Liver (tissue), 9 donors: Measurements from ENCODE around the gene KIF1A. TPM values are rescaled to one million over a fixed set of nuclear protein-coding genes. Genes with fewer than 3 reads are reported as not detected.

Experiments used
- DNase-seq: peaks from one replicate; pipeline ENCODE4 v3.0.0-alpha.2; 2017; ENCODE audit warnings: low spot score
- H3K27ac ChIP-seq, 2 donors: one replicate each; pipeline ENCODE4 v1.7.0; 2013; ENCODE audit warnings: inconsistent platforms in 2 of 2, low read length in 2 of 2, control low read depth in 1 of 2, low read depth in 1 of 2, mild to moderate bottlenecking in 1 of 2
- H3K27me3 ChIP-seq, 4 donors: one replicate each; pipeline versions ENCODE4 v1.6.1 to v1.7.0; 2013; ENCODE audit warnings: low read length in 3 of 4, inconsistent platforms in 1 of 4, mild to moderate bottlenecking in 1 of 4, moderate library complexity in 1 of 4; ENCODE audit not compliant: control insufficient read depth in 4 of 4, insufficient read depth in 4 of 4
- H3K36me3 ChIP-seq, 4 donors: one replicate each; pipeline versions ENCODE4 v1.6.1 to v1.7.0; 2013; ENCODE audit warnings: low read length in 3 of 4, mild to moderate bottlenecking in 3 of 4, low read depth in 1 of 4, moderate library complexity in 1 of 4; ENCODE audit not compliant: control insufficient read depth in 4 of 4, insufficient read depth in 3 of 4
- H3K4me1 ChIP-seq, 4 donors: one replicate each; pipeline versions ENCODE4 v1.6.1 to v1.7.0; 2013; ENCODE audit warnings: low read length in 3 of 4, mild to moderate bottlenecking in 3 of 4, moderate library complexity in 1 of 4; ENCODE audit not compliant: control insufficient read depth in 4 of 4, insufficient read depth in 4 of 4
- H3K4me3 ChIP-seq, 3 donors: one replicate each; pipeline versions ENCODE4 v1.6.1 to v1.7.0; 2013; ENCODE audit warnings: low read length in 3 of 3, control low read depth in 1 of 3, low read depth in 1 of 3, mild to moderate bottlenecking in 1 of 3
- H3K9ac ChIP-seq, 2 donors: one replicate each; pipeline ENCODE4 v1.7.0; 2013; ENCODE audit warnings: low read length in 2 of 2, mild to moderate bottlenecking in 2 of 2, moderate library complexity in 2 of 2, control low read depth in 1 of 2, low read depth in 1 of 2
- H3K9me3 ChIP-seq, 4 donors: one replicate each; pipeline versions ENCODE4 v1.6.1 to v1.7.0; 2013; ENCODE audit warnings: low read length in 3 of 4; ENCODE audit not compliant: control insufficient read depth in 4 of 4
- EGR1 ChIP-seq, 2 donors: IDR thresholded peaks; 2 replicates each; pipeline ENCODE4 v1.6.1; 2016 to 2018; ENCODE audit warnings: antibody characterized with exemption in 2 of 2, low read depth in 2 of 2
- FOXA1 ChIP-seq: IDR thresholded peaks from 2 replicates; pipeline ENCODE4 v1.6.1; 2016; ENCODE audit warnings: antibody characterized with exemption
- FOXA2 ChIP-seq: IDR thresholded peaks from 2 replicates; pipeline ENCODE4 v1.6.1; 2016; ENCODE audit warnings: antibody characterized with exemption
- GABPA ChIP-seq, 2 donors: IDR thresholded peaks in 1 of 2; conservative IDR thresholded peaks in 1 of 2; 2 replicates each; pipeline ENCODE4 v1.6.1; 2016; ENCODE audit warnings: antibody characterized with exemption in 2 of 2, mild to moderate bottlenecking in 1 of 2, moderate library complexity in 1 of 2
- HNF4A ChIP-seq, 2 donors: conservative IDR thresholded peaks; 2 replicates each; pipeline ENCODE4 v1.6.1; 2016; ENCODE audit warnings: antibody characterized with exemption in 2 of 2, mild to moderate bottlenecking in 2 of 2
- HNF4G ChIP-seq: IDR thresholded peaks from 2 replicates; pipeline ENCODE4 v1.6.1; 2016; ENCODE audit warnings: antibody characterized with exemption
- JUND ChIP-seq, 2 donors: IDR thresholded peaks; 2 replicates each; pipeline ENCODE4 v1.6.1; 2016; ENCODE audit warnings: antibody characterized with exemption in 2 of 2
- NR2F2 ChIP-seq: IDR thresholded peaks from 2 replicates; pipeline ENCODE4 v1.6.1; 2016; ENCODE audit warnings: antibody characterized with exemption
- RAD21 ChIP-seq, 2 donors: IDR thresholded peaks; 2 replicates each; pipeline ENCODE4 v1.6.1; 2016; ENCODE audit warnings: antibody characterized with exemption in 2 of 2, mild to moderate bottlenecking in 2 of 2
- RXRA ChIP-seq, 2 donors: IDR thresholded peaks; 2 replicates each; pipeline ENCODE4 v1.6.1; 2017 to 2018; ENCODE audit warnings: antibody characterized with exemption in 2 of 2, mild to moderate bottlenecking in 1 of 2
- SP1 ChIP-seq: IDR thresholded peaks from 2 replicates; pipeline ENCODE4 v1.6.1; 2018; ENCODE audit warnings: antibody characterized with exemption, mild to moderate bottlenecking
- TAF1 ChIP-seq: conservative IDR thresholded peaks from 2 replicates; pipeline ENCODE4 v1.6.1; 2016; ENCODE audit warnings: antibody characterized with exemption, mild to moderate bottlenecking
- YY1 ChIP-seq: IDR thresholded peaks from 2 replicates; pipeline ENCODE4 v1.6.1; 2016; ENCODE audit warnings: antibody characterized with exemption, mild to moderate bottlenecking
- WGBS: extraction: QIAGEN DNeasy Blood & Tissue Kit; methylation state at CpG from one replicate; pipeline ENCODE4 v1.1.7; 2013; 5-methylcytosine and 5-hydroxymethylcytosine counted together
- polyA plus RNA-seq, 2 donors: library from polyadenylated mRNA; stranded (reverse) in 1 of 2; unstranded in 1 of 2; fragments of 200-250 nt in 1 of 2; fragments of >200 nt in 1 of 2; fragmentation: Nextera tagmentation in 1 of 2; extraction: Ambion mirVana in 1 of 2; gene quantifications; one replicate each; pipeline versions ENCODE4 v1.2.1 to v1.2.3, GENCODE V29; 2013 to 2015
- total RNA-seq, 2 donors: library from RNA; depleted of rRNA; stranded (reverse); fragments of >200 nt; gene quantifications; one replicate each; pipeline ENCODE4 v1.2.3, GENCODE V29; 2014
- TF ChIP-seq, protein P1 (sequence below): IDR thresholded peaks from 2 replicates; pipeline ENCODE4 v1.6.1; 2016; ENCODE audit warnings: antibody characterized with exemption
- TF ChIP-seq, protein P2 (sequence below): IDR thresholded peaks from 2 replicates; pipeline ENCODE4 v1.6.1; 2016; ENCODE audit warnings: antibody characterized with exemption, mild to moderate bottlenecking
- TF ChIP-seq, protein P3 (sequence below): IDR thresholded peaks from 2 replicates; pipeline ENCODE4 v1.6.1; 2016; ENCODE audit warnings: antibody characterized with exemption
- TF ChIP-seq, protein P4 (sequence below): IDR thresholded peaks from 2 replicates; pipeline ENCODE4 v1.6.1; 2016; ENCODE audit warnings: antibody characterized with exemption
- TF ChIP-seq, protein P5 (sequence below): fragments of 150-350 bp; IDR thresholded peaks from 2 replicates; pipeline ENCODE4 v1.5.1; 2017; ENCODE audit warnings: improper control_type of control experiment, low read depth, low read length; ENCODE audit not compliant: missing input control
- donor health status: healthy.
- donor health status: healthy.
- donor health status: healthy.
- donor health status: healthy.
- donor health status: healthy.

KIF1A gene
- total and polyA plus RNA-seq, 4 donors: 0.03 to 0.21 (median 0.11) TPM

DNA sequence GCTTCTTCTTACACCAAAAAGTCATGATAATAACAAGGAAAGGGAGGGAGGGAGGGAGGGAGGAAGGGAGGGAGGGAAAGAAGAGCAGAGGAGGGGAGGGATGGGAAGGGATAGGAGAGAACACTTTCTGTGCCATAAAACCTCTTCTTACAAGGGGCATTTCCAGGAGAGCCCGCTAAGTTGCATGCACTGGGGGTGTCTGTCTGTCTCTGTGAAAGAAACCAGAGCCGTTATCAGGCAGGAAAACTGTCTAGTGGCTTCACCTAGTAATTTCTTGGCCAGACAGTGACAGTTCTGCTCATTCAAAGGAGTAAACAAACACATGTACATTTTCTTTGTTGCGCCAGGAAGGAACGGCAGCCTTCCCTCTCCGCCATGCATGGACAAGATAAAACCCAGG is 82.5 kb downstream of the KIF1A start:
- H3K27ac ChIP-seq: no peak overlapping the region
- no peak overlapping the region for H3K9ac ChIP-seq
- H3K27me3 ChIP-seq: no peaks in the 10 kb centered on the region
- H3K4me3 ChIP-seq: no peak overlapping the region
- no peak for DNase-seq
- TF ChIP-seq SP1: no peak
- no peak for TF ChIP-seq GABPA (IDR thresholded peaks at IDR 0.05 in 1 of 2, conservative IDR thresholded peaks at IDR 0.05 in 1 of 2)
- TF ChIP-seq JUND (IDR thresholded peaks at IDR 0.05): no peak
- TF ChIP-seq, protein P1, sequence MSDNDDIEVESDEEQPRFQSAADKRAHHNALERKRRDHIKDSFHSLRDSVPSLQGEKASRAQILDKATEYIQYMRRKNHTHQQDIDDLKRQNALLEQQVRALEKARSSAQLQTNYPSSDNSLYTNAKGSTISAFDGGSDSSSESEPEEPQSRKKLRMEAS: no peak
- TF ChIP-seq YY1: no peak
- 73% methylated on average over 5 of the region's 5 CpGs for WGBS
- H3K9me3 ChIP-seq: no peaks in the 10 kb centered on the region
- no peaks in the 10 kb centered on the region for H3K36me3 ChIP-seq
- H3K4me1 ChIP-seq: no peaks in the 10 kb centered on the region

DNA sequence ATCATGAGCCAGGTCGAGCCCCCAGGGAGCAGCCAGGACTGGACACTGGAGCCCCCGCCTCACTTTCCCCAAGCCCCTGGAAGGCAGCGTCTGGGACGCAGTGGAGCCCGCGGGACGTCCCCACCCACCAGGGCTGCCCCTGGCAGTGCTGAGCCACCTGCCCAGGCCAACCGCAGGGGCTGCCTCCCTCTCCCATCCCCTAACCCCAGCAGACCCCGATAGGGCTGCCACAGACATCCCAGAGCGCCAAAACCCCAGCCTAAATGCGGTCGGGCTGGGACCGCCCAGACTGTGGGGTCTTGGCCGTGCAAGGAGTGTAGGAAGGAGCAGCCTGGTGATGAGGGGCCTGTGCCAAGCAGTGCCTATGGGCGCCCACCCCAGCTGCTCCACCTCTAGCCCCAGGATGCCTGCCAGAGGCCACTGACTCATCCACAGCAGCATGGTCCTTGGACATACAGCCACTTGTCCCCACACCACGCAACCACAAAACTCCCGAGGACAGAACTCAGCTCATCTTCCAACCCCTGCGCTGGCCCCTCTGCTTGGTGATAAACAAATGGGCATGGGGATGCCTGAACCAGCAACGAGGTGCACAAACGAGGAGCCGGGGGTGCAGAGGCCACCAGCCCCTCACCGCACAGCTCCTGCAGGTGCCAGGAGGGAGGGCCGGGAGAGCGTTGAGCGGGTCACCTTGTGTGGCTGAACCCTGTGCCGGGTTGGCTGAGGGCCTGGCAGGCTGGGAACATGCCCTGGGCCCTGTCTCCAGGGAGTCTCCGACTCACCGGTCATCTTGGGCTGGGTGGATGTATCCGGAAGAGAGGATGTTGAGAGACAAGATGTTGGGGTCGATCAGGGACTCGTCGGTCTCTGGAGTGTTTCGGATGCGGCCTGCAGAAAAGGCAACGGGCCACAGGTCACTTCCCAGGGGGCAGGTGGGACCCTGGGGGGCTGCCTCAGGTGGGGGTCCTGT is 83.5 kb downstream of the KIF1A start:
- Histone ChIP-seq H3K36me3 (no peaks in the 10 kb centered on the region), H3K27me3 (no peaks in the 10 kb centered on the region), H3K9me3 (no peaks in the 10 kb centered on the region), H3K4me1 (no peaks in the 10 kb centered on the region), H3K9ac (no peak overlapping the region), H3K4me3 (no peak overlapping the region), H3K27ac (no peak overlapping the region)
- DNase-seq: no peak
- no peak for TF ChIP-seq FOXA1
- TF ChIP-seq, protein P2, sequence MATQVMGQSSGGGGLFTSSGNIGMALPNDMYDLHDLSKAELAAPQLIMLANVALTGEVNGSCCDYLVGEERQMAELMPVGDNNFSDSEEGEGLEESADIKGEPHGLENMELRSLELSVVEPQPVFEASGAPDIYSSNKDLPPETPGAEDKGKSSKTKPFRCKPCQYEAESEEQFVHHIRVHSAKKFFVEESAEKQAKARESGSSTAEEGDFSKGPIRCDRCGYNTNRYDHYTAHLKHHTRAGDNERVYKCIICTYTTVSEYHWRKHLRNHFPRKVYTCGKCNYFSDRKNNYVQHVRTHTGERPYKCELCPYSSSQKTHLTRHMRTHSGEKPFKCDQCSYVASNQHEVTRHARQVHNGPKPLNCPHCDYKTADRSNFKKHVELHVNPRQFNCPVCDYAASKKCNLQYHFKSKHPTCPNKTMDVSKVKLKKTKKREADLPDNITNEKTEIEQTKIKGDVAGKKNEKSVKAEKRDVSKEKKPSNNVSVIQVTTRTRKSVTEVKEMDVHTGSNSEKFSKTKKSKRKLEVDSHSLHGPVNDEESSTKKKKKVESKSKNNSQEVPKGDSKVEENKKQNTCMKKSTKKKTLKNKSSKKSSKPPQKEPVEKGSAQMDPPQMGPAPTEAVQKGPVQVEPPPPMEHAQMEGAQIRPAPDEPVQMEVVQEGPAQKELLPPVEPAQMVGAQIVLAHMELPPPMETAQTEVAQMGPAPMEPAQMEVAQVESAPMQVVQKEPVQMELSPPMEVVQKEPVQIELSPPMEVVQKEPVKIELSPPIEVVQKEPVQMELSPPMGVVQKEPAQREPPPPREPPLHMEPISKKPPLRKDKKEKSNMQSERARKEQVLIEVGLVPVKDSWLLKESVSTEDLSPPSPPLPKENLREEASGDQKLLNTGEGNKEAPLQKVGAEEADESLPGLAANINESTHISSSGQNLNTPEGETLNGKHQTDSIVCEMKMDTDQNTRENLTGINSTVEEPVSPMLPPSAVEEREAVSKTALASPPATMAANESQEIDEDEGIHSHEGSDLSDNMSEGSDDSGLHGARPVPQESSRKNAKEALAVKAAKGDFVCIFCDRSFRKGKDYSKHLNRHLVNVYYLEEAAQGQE: no peak
- no peak for TF ChIP-seq FOXA2
- TF ChIP-seq, protein P1: no peak
- TF ChIP-seq TAF1: no peak
- no peak for TF ChIP-seq GABPA (IDR thresholded peaks at IDR 0.05 in 1 of 2, conservative IDR thresholded peaks at IDR 0.05 in 1 of 2)
- TF ChIP-seq, protein P3, sequence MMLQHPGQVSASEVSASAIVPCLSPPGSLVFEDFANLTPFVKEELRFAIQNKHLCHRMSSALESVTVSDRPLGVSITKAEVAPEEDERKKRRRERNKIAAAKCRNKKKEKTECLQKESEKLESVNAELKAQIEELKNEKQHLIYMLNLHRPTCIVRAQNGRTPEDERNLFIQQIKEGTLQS: no peak
- no peak for TF ChIP-seq JUND (IDR thresholded peaks at IDR 0.05)
- no peak for TF ChIP-seq EGR1 (IDR thresholded peaks at IDR 0.05; ENCODE audit: low read depth in 2 of 2)
- TF ChIP-seq, protein P4, sequence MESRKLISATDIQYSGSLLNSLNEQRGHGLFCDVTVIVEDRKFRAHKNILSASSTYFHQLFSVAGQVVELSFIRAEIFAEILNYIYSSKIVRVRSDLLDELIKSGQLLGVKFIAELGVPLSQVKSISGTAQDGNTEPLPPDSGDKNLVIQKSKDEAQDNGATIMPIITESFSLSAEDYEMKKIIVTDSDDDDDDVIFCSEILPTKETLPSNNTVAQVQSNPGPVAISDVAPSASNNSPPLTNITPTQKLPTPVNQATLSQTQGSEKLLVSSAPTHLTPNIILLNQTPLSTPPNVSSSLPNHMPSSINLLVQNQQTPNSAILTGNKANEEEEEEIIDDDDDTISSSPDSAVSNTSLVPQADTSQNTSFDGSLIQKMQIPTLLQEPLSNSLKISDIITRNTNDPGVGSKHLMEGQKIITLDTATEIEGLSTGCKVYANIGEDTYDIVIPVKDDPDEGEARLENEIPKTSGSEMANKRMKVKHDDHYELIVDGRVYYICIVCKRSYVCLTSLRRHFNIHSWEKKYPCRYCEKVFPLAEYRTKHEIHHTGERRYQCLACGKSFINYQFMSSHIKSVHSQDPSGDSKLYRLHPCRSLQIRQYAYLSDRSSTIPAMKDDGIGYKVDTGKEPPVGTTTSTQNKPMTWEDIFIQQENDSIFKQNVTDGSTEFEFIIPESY: no peak
- TF ChIP-seq, protein P5, sequence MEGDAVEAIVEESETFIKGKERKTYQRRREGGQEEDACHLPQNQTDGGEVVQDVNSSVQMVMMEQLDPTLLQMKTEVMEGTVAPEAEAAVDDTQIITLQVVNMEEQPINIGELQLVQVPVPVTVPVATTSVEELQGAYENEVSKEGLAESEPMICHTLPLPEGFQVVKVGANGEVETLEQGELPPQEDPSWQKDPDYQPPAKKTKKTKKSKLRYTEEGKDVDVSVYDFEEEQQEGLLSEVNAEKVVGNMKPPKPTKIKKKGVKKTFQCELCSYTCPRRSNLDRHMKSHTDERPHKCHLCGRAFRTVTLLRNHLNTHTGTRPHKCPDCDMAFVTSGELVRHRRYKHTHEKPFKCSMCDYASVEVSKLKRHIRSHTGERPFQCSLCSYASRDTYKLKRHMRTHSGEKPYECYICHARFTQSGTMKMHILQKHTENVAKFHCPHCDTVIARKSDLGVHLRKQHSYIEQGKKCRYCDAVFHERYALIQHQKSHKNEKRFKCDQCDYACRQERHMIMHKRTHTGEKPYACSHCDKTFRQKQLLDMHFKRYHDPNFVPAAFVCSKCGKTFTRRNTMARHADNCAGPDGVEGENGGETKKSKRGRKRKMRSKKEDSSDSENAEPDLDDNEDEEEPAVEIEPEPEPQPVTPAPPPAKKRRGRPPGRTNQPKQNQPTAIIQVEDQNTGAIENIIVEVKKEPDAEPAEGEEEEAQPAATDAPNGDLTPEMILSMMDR: no peak
- no peak for TF ChIP-seq YY1
- TF ChIP-seq HNF4A (conservative IDR thresholded peaks at IDR 0.05): no peak
- TF ChIP-seq RXRA (IDR thresholded peaks at IDR 0.05): no peak
- TF ChIP-seq SP1: no peak
- no peak for TF ChIP-seq RAD21 (IDR thresholded peaks at IDR 0.05)
- TF ChIP-seq HNF4G: no peak
- TF ChIP-seq NR2F2: no peak
- WGBS: 88% methylated on average over 35 of the region's 35 CpGs
